Retinal pigment epithelial cell (primary cell): Measurements from ENCODE around the gene ZC3H15.

ENCODE experiments used
- DNase-seq: peaks from one replicate; pipeline ENCODE4 v3.0.0-alpha.2; 2010; ENCODE audit warnings: low read depth
- H3K4me3 ChIP-seq: 2 replicates; pipeline ENCODE4 v1.5.1; 2011; ENCODE audit warnings: mild to moderate bottlenecking, low read length, control low read depth, moderate library complexity
- CTCF ChIP-seq: conservative IDR thresholded peaks from 2 replicates; pipeline ENCODE4 v1.5.1; 2011; ENCODE audit warnings: low read depth, low read length, control low read depth, inconsistent platforms

Gene ZC3H15

GRCh38 chr2:186542002-186542401, 55.9 kb downstream of the ZC3H15 start:
- no peak for TF ChIP-seq CTCF
- H3K4me3 ChIP-seq, result no peak overlapping the region
- DNase-seq, result no peak

- no peak overlapping the region for H3K4me3 ChIP-seq
Measured at GRCh38 chr2:186543561-186544131, 57.6 kb downstream of the ZC3H15 start.

GRCh38 chr2:186544255-186544675, 58.2 kb downstream of the ZC3H15 start:
- H3K4me3 ChIP-seq, result no peak overlapping the region
- DNase-seq, result peak; percentile 80
- TF ChIP-seq CTCF, result no peak

More at GRCh38 chr2:186543561-186544131, 57.6 kb downstream of the ZC3H15 start:
- peak; percentile 75 for DNase-seq
- TF ChIP-seq CTCF, result no peak

GRCh38 chr2:186546846-186547245, 60.8 kb downstream of the ZC3H15 start:
- TF ChIP-seq CTCF, result no peak

GRCh38 chr2:186551323-186552050, 65.4 kb downstream of the ZC3H15 start:
- TF ChIP-seq CTCF, result no peak
- no peak overlapping the region for H3K4me3 ChIP-seq
- no peak for DNase-seq

More at GRCh38 chr2:186546846-186547245, 60.8 kb downstream of the ZC3H15 start:
- no peak overlapping the region for H3K4me3 ChIP-seq
- no peak for DNase-seq

GRCh38 chr2:186554429-186554828, 68.4 kb downstream of the ZC3H15 start:
- no peak for DNase-seq
- TF ChIP-seq CTCF, result no peak

More at GRCh38 chr2:186554429-186554828, 68.4 kb downstream of the ZC3H15 start:
- no peak overlapping the region for H3K4me3 ChIP-seq
